ENCODE results near the gene NKD1. TPM values are rescaled to one million over a fixed set of nuclear protein-coding genes. Genes with fewer than 3 reads are reported as not detected.

Gene NKD1
- total RNA-seq, 2 experiments from 2014 or later = 0.04 to 0.06 TPM

DNA sequence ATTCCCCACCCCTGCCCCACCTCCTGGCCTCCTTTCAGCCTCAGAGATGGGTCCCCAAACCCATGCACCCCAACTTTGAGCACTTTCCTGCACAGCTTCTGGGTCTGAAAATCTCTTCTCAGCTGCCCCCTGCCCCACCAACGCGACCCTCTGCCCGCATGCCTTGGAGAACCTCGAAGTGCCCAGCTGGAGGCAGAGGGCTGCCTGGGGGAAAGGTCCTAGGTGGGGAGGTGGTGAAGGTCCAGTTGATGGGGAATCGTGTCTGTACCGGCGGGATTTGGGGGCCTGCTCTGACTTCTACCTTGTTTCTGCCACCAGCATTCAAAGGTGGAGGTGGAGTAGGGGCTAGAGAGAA lies 1.3 kb downstream of the NKD1 start:
- Histone ChIP-seq H3K4me1 (ENCODE audit: insufficient read depth, low read length, poor library complexity, severe bottlenecking) (no peaks in the 10 kb centered on the region), H2AFZ (ENCODE audit: low read length) (no peak overlapping the region), H3K79me2 (ENCODE audit: insufficient read depth, low read depth, low read length) (no peaks in the 10 kb centered on the region), H3K36me3 (ENCODE audit: insufficient read depth, low read length) (no peaks in the 10 kb centered on the region), H3K9me3 (ENCODE audit: low read length) (no peaks in the 10 kb centered on the region), H3K9me2 (ENCODE audit: insufficient read depth, low read length) (no peaks in the 10 kb centered on the region), H3K4me2 (ENCODE audit: low read length) (no peak overlapping the region), H3K4me3 (ENCODE audit: low read depth, low read length, poor library complexity, severe bottlenecking) (no peak overlapping the region), H3K27ac (ENCODE audit: low read depth, low read length, poor library complexity, severe bottlenecking) (no peak overlapping the region), H4K20me1 (ENCODE audit: insufficient read depth, low read length) (no peaks in the 10 kb centered on the region)
- TF ChIP-seq, protein P1, sequence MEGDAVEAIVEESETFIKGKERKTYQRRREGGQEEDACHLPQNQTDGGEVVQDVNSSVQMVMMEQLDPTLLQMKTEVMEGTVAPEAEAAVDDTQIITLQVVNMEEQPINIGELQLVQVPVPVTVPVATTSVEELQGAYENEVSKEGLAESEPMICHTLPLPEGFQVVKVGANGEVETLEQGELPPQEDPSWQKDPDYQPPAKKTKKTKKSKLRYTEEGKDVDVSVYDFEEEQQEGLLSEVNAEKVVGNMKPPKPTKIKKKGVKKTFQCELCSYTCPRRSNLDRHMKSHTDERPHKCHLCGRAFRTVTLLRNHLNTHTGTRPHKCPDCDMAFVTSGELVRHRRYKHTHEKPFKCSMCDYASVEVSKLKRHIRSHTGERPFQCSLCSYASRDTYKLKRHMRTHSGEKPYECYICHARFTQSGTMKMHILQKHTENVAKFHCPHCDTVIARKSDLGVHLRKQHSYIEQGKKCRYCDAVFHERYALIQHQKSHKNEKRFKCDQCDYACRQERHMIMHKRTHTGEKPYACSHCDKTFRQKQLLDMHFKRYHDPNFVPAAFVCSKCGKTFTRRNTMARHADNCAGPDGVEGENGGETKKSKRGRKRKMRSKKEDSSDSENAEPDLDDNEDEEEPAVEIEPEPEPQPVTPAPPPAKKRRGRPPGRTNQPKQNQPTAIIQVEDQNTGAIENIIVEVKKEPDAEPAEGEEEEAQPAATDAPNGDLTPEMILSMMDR (conservative IDR thresholded peaks at IDR 0.05; ENCODE audit: low read length) = no peak
- TF ChIP-seq EZH2phosphoT487 (IDR thresholded peaks at IDR 0.05; ENCODE audit: borderline replicate concordance, low read depth, low read length) = no peak
- ChIA-PET CTCF (ENCODE audit: unreplicated experiment) (no interaction called here), POLR2A (no interaction called here)
- BruUV-seq (replicated peaks) = no TSS peak
- intact Hi-C loops (cut with micrococcal nuclease; ENCODE audit: unreplicated experiment) = loop anchor here (10.0 kb wide), 1 partner anchor 195 kb away; the partner anchor contains the start of gene CYLD
- DNase-seq (ENCODE audit: low spot score) = no peak

DNA sequence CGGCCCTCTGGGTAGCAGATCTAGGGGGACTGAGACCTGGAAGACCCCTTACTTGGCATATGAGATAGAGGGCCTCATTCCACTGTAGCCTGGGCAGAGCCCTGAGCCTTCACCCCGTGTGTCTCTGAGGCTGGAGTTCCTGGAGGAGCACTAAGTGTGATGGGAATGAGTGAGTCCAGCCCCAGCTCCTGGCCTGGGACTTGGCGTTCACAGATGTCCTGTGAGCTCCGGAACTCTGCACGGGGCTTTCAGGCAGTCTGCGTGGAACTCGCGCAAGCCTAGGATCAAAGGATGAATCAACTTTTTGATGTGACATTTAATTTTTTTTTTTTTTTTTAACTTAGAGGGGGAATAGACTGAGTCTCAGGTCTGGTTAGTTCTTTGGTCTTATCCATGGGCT lies 1.8 kb downstream of the NKD1 start:
- ChIA-PET CTCF (ENCODE audit: unreplicated experiment) (no interaction called here), POLR2A (no interaction called here)
- BruUV-seq (replicated peaks) = no TSS peak
- no peak for DNase-seq (ENCODE audit: low spot score)
- no peaks in the 10 kb centered on the region for H3K36me3 ChIP-seq (ENCODE audit: insufficient read depth, low read length)
- no peak overlapping the region for H3K4me2 ChIP-seq (ENCODE audit: low read length)
- no peak overlapping the region for H3K4me3 ChIP-seq (ENCODE audit: low read depth, low read length, poor library complexity, severe bottlenecking)
- no peaks in the 10 kb centered on the region for H3K79me2 ChIP-seq (ENCODE audit: insufficient read depth, low read depth, low read length)
- no peaks in the 10 kb centered on the region for H3K9me2 ChIP-seq (ENCODE audit: insufficient read depth, low read length)
- TF ChIP-seq, protein P1 (conservative IDR thresholded peaks at IDR 0.05; ENCODE audit: low read length) = no peak
- no peak for TF ChIP-seq EZH2phosphoT487 (IDR thresholded peaks at IDR 0.05; ENCODE audit: borderline replicate concordance, low read depth, low read length)
- H3K4me1 ChIP-seq (ENCODE audit: insufficient read depth, low read length, poor library complexity, severe bottlenecking) = no peaks in the 10 kb centered on the region
- no peak overlapping the region for H3K27ac ChIP-seq (ENCODE audit: low read depth, low read length, poor library complexity, severe bottlenecking)
- H3K9me3 ChIP-seq (ENCODE audit: low read length) = no peaks in the 10 kb centered on the region
- H2AFZ ChIP-seq (ENCODE audit: low read length) = no peak overlapping the region
- no peaks in the 10 kb centered on the region for H4K20me1 ChIP-seq (ENCODE audit: insufficient read depth, low read length)
- intact Hi-C loops (cut with micrococcal nuclease; ENCODE audit: unreplicated experiment) = no loop called here

DNA sequence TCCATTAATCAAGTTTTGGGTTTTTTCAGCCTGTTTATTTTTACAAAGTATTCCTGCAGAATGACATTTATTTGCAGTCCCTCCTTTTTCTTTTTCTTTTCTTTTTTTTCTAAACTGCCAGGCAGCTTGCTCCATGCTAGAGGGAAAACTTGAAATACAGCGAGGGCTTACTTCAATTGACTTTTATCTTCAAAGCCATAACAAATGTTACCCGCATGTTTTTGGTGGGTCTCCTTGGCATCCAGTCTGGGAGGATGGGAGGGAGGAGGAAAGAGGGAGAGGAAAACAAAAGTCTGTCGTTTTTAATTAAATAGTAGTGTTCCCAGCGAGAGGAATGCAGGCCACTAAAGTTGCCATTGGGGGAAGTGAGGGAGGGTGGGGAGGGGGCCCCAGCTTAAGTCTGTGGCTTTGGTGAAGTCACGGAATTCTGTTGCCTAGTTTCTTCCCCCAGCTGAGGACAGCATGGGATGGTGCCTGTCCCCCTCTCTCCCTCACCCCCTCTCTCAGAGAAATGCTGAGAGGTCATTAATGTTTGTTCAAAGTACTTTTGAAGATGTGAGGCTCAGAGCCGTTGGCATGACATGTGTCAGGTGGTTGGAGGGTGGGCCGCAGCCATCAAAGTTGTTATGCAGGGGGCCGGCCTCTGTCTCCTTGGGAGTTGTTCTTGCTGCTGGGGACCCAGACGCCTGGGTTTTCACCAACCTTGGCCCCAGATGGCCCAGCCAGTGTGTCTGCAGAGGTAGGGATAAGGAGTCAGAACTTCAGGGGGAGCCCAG lies 2.9 kb downstream of the NKD1 start:
- TF ChIP-seq EZH2phosphoT487 (IDR thresholded peaks at IDR 0.05; ENCODE audit: borderline replicate concordance, low read depth, low read length) = no peak
- TF ChIP-seq, protein P1 (conservative IDR thresholded peaks at IDR 0.05; ENCODE audit: low read length) = no peak
- intact Hi-C loops (cut with micrococcal nuclease; ENCODE audit: unreplicated experiment) = no loop called here
- Histone ChIP-seq H3K79me2 (ENCODE audit: insufficient read depth, low read depth, low read length) (no peaks in the 10 kb centered on the region), H3K9me2 (ENCODE audit: insufficient read depth, low read length) (no peaks in the 10 kb centered on the region), H3K4me2 (ENCODE audit: low read length) (no peak overlapping the region), H3K4me3 (ENCODE audit: low read depth, low read length, poor library complexity, severe bottlenecking) (no peak overlapping the region), H3K36me3 (ENCODE audit: insufficient read depth, low read length) (no peaks in the 10 kb centered on the region), H3K4me1 (ENCODE audit: insufficient read depth, low read length, poor library complexity, severe bottlenecking) (no peaks in the 10 kb centered on the region), H2AFZ (ENCODE audit: low read length) (no peak overlapping the region), H4K20me1 (ENCODE audit: insufficient read depth, low read length) (no peaks in the 10 kb centered on the region), H3K27ac (ENCODE audit: low read depth, low read length, poor library complexity, severe bottlenecking) (no peak overlapping the region), H3K9me3 (ENCODE audit: low read length) (no peaks in the 10 kb centered on the region)
- BruUV-seq (replicated peaks) = no TSS peak
- no peak for DNase-seq (ENCODE audit: low spot score)
- ChIA-PET POLR2A (no interaction called here), CTCF (ENCODE audit: unreplicated experiment) (no interaction called here)
